Epithelial cell of esophagus (primary cell): ENCODE measurements around the gene ATF7IP.

Source experiments
- DNase-seq: peaks from one replicate; pipeline ENCODE4 v3.0.0; 2010; ENCODE audit warnings: low read depth
- H3K4me3 ChIP-seq: 2 replicates; pipeline ENCODE4 v1.5.1; 2011; ENCODE audit warnings: mild to moderate bottlenecking, low read length, control low read depth
- TF ChIP-seq, protein P1 (sequence below): IDR thresholded peaks from 2 replicates; pipeline ENCODE4 v1.5.1; 2011; ENCODE audit warnings: low read depth, mild to moderate bottlenecking, low read length, control low read depth, inconsistent platforms; ENCODE audit not compliant: insufficient read depth; ENCODE audit errors: missing control alignments

Gene ATF7IP

DNA sequence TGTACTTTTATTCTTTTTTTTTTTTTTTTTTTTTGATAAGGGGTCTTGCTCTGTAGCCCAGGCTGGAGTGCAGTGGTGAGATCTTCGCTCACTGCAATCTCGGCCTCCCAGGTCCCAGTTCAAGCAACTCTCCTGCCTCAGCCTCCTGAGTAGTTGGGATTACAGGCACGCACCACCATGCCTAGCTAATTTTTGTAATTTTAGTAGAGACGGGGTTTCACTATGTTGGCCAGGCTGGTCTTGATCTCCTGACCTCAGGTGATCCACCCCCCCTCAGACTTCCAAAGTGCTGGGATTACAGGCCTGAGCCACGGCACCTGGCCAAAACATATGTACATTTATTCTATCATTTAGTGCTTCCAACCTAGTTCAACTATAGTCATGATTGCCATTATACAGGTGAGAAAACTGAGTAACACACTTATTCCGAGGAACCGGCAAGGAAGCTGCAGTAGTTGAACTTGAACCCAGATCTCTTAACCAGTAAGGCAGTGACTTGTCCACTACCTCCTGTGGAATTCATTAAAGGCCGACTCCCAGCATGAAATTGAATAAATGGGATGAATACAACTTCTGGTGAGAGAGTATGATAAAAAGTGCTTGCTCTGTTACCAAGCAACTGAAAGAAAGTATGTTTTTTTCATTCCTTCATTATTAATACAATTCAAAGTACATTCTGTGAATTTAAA, 755 bp upstream of the ATF7IP start:
- TF ChIP-seq, protein P1, sequence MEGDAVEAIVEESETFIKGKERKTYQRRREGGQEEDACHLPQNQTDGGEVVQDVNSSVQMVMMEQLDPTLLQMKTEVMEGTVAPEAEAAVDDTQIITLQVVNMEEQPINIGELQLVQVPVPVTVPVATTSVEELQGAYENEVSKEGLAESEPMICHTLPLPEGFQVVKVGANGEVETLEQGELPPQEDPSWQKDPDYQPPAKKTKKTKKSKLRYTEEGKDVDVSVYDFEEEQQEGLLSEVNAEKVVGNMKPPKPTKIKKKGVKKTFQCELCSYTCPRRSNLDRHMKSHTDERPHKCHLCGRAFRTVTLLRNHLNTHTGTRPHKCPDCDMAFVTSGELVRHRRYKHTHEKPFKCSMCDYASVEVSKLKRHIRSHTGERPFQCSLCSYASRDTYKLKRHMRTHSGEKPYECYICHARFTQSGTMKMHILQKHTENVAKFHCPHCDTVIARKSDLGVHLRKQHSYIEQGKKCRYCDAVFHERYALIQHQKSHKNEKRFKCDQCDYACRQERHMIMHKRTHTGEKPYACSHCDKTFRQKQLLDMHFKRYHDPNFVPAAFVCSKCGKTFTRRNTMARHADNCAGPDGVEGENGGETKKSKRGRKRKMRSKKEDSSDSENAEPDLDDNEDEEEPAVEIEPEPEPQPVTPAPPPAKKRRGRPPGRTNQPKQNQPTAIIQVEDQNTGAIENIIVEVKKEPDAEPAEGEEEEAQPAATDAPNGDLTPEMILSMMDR: no peak
- peak overlapping the region; percentile 69 for H3K4me3 ChIP-seq
- DNase-seq: no peak

DNA sequence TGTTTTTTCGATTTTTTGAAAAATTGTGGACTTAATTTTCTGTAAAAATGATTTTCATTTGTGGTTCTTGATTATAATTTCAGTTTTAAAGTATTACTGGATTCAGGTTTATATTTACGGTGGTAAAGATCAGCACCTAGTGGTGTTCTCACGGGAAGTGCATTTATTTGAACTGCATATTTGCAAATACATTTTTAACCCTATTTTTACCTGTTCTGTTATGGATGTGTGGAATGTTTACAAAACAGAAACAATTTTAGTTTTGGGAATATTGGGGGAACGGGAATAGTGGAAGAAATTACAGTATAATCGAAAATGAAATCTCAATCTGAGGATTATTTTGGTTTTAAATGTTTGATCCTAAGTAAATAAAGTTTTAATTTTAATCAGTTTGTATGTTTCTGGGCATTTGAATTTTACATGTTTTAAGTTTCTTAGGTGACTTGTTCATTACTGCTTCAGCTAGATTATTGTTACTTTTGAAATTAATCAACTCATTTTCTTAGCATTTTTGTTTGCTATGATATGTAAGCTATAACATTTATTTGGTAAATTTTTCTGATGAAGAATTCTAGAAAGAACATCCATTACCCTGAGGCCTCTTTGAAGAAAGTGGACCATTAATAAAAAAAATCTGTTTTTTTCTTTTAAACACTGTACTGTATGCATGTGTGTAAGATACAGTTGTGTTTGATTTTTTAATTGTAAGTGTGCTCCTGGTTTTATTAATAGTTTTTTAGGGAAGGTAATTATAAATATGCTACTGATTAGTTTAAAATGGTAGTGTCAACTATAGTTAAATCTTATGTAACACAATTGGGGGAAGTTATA, 942 bp downstream of the ATF7IP start:
- peak overlapping the region; percentile 69 for H3K4me3 ChIP-seq
- peak; percentile 43 for DNase-seq
- TF ChIP-seq, protein P1: peak; percentile 17

DNA sequence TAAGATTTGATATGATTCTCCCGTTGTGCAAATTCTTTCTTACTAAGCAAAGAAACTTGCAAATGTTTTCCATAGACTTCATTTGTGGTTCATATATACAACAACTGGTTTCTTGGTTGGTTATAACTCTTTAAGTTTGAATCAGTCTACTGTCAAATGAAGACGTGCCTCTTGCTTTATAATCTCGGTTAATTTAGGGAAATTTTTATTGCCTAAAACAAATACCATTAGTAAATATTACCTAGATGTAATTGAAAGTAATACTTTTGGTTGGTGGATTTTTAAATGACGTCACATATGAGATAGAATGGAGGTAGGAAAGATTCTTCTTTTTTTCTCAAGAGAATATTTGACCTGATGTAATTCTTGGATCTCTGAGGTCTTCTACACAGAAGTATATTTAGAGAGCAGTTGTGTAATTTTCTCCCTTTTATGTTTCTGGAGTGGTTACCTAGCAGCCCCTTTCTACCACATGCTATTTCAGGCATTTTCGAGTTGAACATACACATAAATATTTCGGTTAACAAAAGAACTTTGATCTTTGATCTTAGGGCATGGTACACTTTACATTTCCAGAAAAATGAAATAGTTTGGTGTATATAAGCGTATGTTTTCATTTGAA, 1.7 kb downstream of the ATF7IP start:
- H3K4me3 ChIP-seq: peak overlapping the region; percentile 69
- TF ChIP-seq, protein P1: no peak
- peak; percentile 33 for DNase-seq

DNA sequence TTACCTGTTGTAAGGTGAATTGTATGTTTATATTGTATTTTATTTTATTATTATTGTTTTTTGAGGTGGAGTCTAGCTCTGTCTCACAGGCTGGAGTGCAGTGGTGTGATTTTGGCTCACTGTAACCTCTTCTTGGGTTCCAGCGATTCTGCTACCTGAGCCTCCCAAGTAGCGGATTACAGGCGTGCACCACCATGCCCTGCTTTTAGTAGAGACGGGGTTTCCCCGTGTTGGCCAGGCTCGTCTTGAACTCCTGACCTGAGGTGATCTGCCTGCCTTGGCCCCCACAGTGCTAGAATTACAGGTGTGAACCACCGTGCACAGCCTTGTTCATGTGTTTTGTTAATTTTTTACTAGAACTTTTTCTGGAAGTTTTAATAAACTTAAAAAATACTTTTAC, 3.8 kb downstream of the ATF7IP start:
- DNase-seq: no peak
- H3K4me3 ChIP-seq: no peak overlapping the region
- TF ChIP-seq, protein P1: no peak

DNA sequence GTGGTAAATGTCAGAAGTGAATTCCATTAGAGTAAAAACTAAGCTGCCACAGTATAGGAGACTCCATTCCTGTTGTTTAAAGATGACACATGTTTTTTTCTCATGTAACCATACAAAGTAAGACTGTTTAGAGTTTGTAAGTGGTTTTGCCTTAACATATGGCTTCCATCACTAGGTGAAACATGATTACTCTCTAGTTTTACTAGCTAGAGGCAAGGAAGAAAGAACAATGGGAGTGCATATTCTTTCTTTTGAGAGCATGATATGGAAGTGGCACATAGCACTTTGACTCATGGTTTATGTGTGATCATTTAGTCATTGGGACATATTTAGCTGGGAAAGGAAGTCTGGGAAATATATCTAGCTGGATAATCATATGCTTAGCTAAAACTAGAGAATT, 7.7 kb downstream of the ATF7IP start:
- peak; percentile 82 for DNase-seq
- TF ChIP-seq, protein P1: no peak
- H3K4me3 ChIP-seq: no peak overlapping the region

DNA sequence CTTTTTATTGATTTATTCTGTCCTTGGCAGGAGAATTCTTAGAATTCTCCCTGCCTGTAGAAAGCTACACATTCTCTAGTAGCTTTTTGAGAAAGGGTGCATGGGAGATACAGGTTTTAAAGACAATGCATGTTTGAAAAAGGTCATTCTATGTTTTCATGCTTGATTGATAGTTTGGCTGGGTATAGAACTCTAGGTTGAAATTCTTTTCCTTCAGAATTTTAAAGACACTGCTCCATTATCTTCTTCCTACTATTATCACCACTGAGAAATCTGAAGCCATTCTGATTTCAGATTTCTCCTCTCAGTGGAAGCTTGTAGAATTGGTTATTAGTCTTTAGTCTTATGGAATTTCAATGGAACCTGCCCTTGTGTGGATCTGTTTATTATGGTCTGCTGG, 14.0 kb downstream of the ATF7IP start:
- DNase-seq: no peak
- TF ChIP-seq, protein P1: no peak
- H3K4me3 ChIP-seq: no peak overlapping the region
